Mesodermal cell (in vitro differentiated cells): ENCODE measurements around the gene BBS9.

Source experiments
- H3K27ac ChIP-seq: 2 replicates; pipeline ENCODE4 v1.7.0; 2013; ENCODE audit warnings: mild to moderate bottlenecking, low read depth, low read length, moderate library complexity; ENCODE audit not compliant: severe bottlenecking
- H3K36me3 ChIP-seq: 2 replicates; pipeline ENCODE4 v1.7.1; 2013; ENCODE audit warnings: mild to moderate bottlenecking, low read length, moderate library complexity; ENCODE audit not compliant: control insufficient read depth, insufficient read depth
- H3K4me1 ChIP-seq: one replicate; pipeline ENCODE4 v1.7.1; 2013; ENCODE audit warnings: mild to moderate bottlenecking, low read length; ENCODE audit not compliant: insufficient read depth, control insufficient read depth, poor library complexity, severe bottlenecking
- H3K4me3 ChIP-seq: 2 replicates; pipeline ENCODE4 v1.7.0; 2013; ENCODE audit warnings: low read length, control low read depth, mild to moderate bottlenecking; ENCODE audit not compliant: insufficient read depth, poor library complexity, severe bottlenecking; ENCODE audit errors: extremely low read depth
- H3K9me3 ChIP-seq: 2 replicates; pipeline ENCODE4 v1.7.1; 2013; ENCODE audit warnings: mild to moderate bottlenecking, low read length, moderate library complexity; ENCODE audit not compliant: control insufficient read depth
- WGBS, 2 experiments: methylation state at CpG; one replicate each; pipeline ENCODE4 v1.1.5; 2013; ENCODE audit warnings: missing lambda C conversion rate in 2 of 2; ENCODE audit not compliant: insufficient coverage in 2 of 2; 5-methylcytosine and 5-hydroxymethylcytosine counted together

Gene BBS9

DNA sequence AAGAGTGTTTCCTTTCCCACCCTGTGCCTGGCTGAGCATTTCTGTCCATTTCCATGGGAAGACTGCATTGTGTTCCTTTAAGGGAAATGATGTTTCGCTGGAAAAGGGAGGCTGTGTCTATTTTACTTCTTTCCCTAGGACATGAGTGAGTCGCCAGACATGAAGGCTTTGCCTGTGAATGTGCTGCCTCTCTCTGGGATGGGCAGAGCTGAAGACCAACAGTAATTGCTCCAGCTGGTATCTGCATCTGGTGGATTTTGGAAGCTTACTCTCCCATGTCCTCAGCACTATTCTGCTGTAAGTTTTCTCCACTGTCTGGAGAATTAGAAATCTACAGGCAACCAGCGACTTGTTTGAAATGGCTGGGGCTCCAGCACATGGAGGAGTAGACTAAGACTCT is 511.4 kb downstream of the BBS9 start:
- H3K36me3 ChIP-seq, result no peaks in the 10 kb centered on the region
- WGBS, 2 experiments, result 80 to 88% methylated on average over 1 to 3 of the region's 3 CpGs
- H3K4me1 ChIP-seq, result peaks cover 5% of the 10 kb centered on the region
- H3K9me3 ChIP-seq, result no peaks in the 10 kb centered on the region
- no peak overlapping the region for H3K4me3 ChIP-seq
- no peak overlapping the region for H3K27ac ChIP-seq

DNA sequence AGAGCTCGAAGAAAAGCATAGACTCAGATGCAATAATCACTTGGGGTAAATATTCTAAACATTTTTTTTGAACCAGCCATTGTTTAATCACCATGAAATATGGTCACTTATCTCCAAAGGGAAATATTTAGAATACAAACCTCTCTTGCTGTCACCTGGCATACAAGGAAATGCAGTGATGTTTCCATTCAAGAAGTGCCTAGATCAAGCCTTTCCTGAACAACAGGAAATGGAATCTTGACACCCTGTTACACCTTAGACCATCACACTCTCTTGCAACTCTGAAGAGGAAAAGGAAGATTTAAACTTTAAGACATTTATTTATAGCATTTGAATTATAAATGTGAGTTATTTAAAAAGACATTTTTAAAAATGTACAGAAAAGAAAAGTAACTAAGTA is 512.9 kb downstream of the BBS9 start:
- Histone ChIP-seq H3K36me3 (no peaks in the 10 kb centered on the region), H3K27ac (no peak overlapping the region), H3K4me3 (no peak overlapping the region), H3K9me3 (no peaks in the 10 kb centered on the region), H3K4me1 (peaks cover 5% of the 10 kb centered on the region)
- 100% methylated on average over 1 of the region's 1 CpG; no CpG with 5 or more reads in 1 of the 2 experiments for WGBS, 2 experiments

DNA sequence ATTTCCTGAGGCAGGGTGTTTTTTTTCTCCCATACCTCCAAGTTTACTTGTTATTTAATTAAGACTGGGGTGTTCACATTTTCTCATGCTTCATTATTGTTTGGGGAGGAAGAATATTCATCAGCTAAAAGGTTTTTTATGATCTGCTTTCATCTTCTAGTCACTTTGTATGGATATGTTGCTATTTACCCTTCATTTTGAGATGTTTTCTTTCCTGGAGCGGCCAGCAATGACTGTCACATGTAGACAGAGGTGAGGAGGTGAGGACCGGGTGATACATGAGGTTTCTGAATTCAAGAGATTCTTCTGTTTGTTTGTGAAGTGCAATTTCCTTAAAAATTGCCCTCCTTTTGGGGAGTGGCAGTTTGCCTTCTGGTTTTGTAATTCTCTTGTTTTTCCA is 514.2 kb downstream of the BBS9 start:
- Histone ChIP-seq H3K9me3 (peaks cover 3% of the 10 kb centered on the region), H3K36me3 (no peaks in the 10 kb centered on the region), H3K27ac (no peak overlapping the region), H3K4me3 (no peak overlapping the region), H3K4me1 (peaks cover 5% of the 10 kb centered on the region)
- WGBS, 2 experiments, result 94% methylated on average over 2 of the region's 2 CpGs; no CpG with 5 or more reads in 1 of the 2 experiments

- Histone ChIP-seq H3K27ac (no peak overlapping the region), H3K36me3 (no peaks in the 10 kb centered on the region), H3K4me1 (peaks cover 5% of the 10 kb centered on the region), H3K4me3 (no peak overlapping the region), H3K9me3 (peaks cover 3% of the 10 kb centered on the region)
Measured at GRCh38 chr7:33644489-33644888, 515.1 kb downstream of the BBS9 start.

DNA sequence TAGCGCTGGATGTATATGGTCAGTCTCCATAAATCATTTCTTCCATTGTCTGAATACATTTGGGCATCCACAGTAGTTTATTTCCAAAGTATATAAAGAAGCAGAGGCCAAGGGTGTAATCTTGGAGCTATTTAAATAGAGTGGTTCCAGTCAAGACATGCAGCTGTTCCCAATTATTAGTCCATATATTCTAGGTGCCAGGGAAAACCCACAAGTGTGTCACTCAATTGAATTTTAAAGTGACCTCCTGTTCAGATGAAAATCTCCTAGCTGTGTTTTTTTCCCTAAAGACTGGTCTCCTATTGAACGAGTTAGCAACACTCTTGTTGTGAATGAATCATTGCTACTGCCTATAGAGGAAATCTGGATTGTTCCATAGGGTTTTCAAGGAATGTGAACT is 515.7 kb downstream of the BBS9 start:
- Histone ChIP-seq H3K9me3 (peaks cover 3% of the 10 kb centered on the region), H3K36me3 (no peaks in the 10 kb centered on the region), H3K27ac (no peak overlapping the region), H3K4me3 (no peak overlapping the region), H3K4me1 (peaks cover 5% of the 10 kb centered on the region)
- 60 to 89% methylated on average over 1 of the region's 2 CpGs for WGBS, 2 experiments

DNA sequence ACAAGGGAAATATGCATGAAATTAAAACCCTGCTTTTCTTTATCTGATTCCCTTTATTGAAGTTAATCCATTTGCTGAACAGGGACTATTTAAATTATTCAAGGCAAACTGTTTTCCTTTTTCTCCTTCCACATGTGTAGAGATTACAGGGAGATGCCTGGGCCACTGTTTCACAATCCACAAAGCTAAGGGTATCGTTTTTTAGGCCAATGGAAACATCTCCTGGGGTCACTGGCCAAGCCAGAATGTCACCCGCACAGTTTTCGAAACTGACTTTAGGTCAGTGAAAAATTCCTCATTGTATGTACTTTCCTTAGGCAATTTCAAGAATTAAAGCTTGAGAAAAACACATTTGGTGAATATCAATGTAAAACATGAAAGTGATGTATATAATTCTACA is 516.8 kb downstream of the BBS9 start:
- Histone ChIP-seq H3K27ac (no peak overlapping the region), H3K36me3 (no peaks in the 10 kb centered on the region), H3K9me3 (peaks cover 3% of the 10 kb centered on the region), H3K4me1 (peaks cover 5% of the 10 kb centered on the region), H3K4me3 (no peak overlapping the region)
- 86 to 93% methylated on average over 1 to 2 of the region's 3 CpGs for WGBS, 2 experiments

- 86 to 100% methylated on average over 2 of the region's 4 CpGs for WGBS, 2 experiments
- Histone ChIP-seq H3K27ac (no peak overlapping the region), H3K36me3 (no peaks in the 10 kb centered on the region), H3K4me1 (peaks cover 5% of the 10 kb centered on the region), H3K4me3 (no peak overlapping the region), H3K9me3 (peaks cover 3% of the 10 kb centered on the region)
Measured at GRCh38 chr7:33646891-33647391, 517.6 kb downstream of the BBS9 start.

- Histone ChIP-seq H3K4me3 (no peak overlapping the region), H3K27ac (no peak overlapping the region), H3K9me3 (peaks cover 3% of the 10 kb centered on the region), H3K4me1 (peaks cover 5% of the 10 kb centered on the region), H3K36me3 (no peaks in the 10 kb centered on the region)
- WGBS, 2 experiments, result 95 to 97% methylated on average over 6 to 7 of the region's 7 CpGs
Measured at GRCh38 chr7:33649476-33650441, 520.4 kb downstream of the BBS9 start.

DNA sequence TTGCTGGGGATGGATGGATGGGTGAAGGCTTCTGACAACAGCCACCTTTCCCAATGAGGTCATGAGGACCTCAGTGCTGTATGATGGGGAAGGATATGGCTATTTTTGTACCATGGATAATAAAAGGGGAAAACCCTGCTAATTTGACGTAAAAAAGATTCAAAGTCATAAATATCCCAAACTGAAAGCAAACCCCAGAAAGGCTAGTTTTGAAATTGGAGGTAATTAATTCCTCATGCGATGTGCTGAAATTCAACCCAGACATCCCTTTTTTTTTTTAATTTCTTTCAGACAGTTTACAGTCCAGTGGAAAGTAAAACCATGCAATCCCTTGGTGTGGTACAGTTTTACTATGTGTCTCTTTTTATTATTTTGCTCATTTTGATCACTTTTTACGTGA is 521.5 kb downstream of the BBS9 start:
- H3K9me3 ChIP-seq, result peaks cover 3% of the 10 kb centered on the region
- no CpG with 5 or more reads among the region's 3 CpGs for WGBS, 2 experiments
- no peaks in the 10 kb centered on the region for H3K36me3 ChIP-seq
- H3K4me3 ChIP-seq, result no peak overlapping the region
- H3K27ac ChIP-seq, result no peak overlapping the region
- no peaks in the 10 kb centered on the region for H3K4me1 ChIP-seq

- Histone ChIP-seq H3K27ac (no peak overlapping the region), H3K9me3 (peaks cover 3% of the 10 kb centered on the region), H3K36me3 (no peaks in the 10 kb centered on the region), H3K4me3 (no peak overlapping the region), H3K4me1 (no peaks in the 10 kb centered on the region)
- 56 to 63% methylated on average over 1 of the region's 3 CpGs for WGBS, 2 experiments
Measured at GRCh38 chr7:33651998-33652515, 522.7 kb downstream of the BBS9 start.

GRCh38 chr7:33654676-33655075 is 525.3 kb downstream of the BBS9 start:
- Histone ChIP-seq H3K4me1 (no peaks in the 10 kb centered on the region), H3K9me3 (no peaks in the 10 kb centered on the region), H3K27ac (no peak overlapping the region), H3K36me3 (no peaks in the 10 kb centered on the region), H3K4me3 (no peak overlapping the region)
- 89 to 100% methylated on average over 2 to 4 of the region's 5 CpGs for WGBS, 2 experiments
